Stimulated activated naive CD8-positive, alpha-beta T cell treated with anti-CD3 and anti-CD28 coated beads, Interleukin-15, Interleukin-2, amounts not matched to agents 100 ng/mL and 50 ng/mL, for 24 hours (primary cell): ENCODE results near the gene MYG1.

Experiments used
- H3K27ac Mint-ChIP-seq: one replicate; pipeline ENCODE4 v1.8.0; 2021; ENCODE audit warnings: mild to moderate bottlenecking, mixed read lengths
- H3K27me3 Mint-ChIP-seq: one replicate; pipeline ENCODE4 v1.8.0; 2021; ENCODE audit warnings: mixed read lengths
- H3K36me3 Mint-ChIP-seq: one replicate; pipeline ENCODE4 v1.8.0; 2021; ENCODE audit warnings: low read depth, mixed read lengths
- H3K4me1 Mint-ChIP-seq: one replicate; pipeline ENCODE4 v1.8.0; 2021; ENCODE audit warnings: low read depth, mixed read lengths
- H3K4me3 Mint-ChIP-seq: one replicate; pipeline ENCODE4 v1.8.0; 2021; ENCODE audit warnings: mild to moderate bottlenecking, mixed read lengths
- H3K9me3 Mint-ChIP-seq: one replicate; pipeline ENCODE4 v1.8.0; 2021; ENCODE audit warnings: mixed read lengths

The MYG1 gene

GRCh38 chr12:53299101-53299453, 418 bp upstream of the MYG1 start:
- Mint-ChIP-seq H3K36me3 (peaks cover 73% of the 10 kb centered on the region), H3K27me3 (no peaks in the 10 kb centered on the region), H3K4me3 (peak overlapping the region; percentile 99), H3K27ac (peak overlapping the region; percentile 99), H3K4me1 (peaks cover 87% of the 10 kb centered on the region), H3K9me3 (no peaks in the 10 kb centered on the region)

GRCh38 chr12:53300187-53300586, 692 bp downstream of the MYG1 start:
- Mint-ChIP-seq H3K9me3 (no peaks in the 10 kb centered on the region), H3K27me3 (no peaks in the 10 kb centered on the region), H3K36me3 (peaks cover 73% of the 10 kb centered on the region)

GRCh38 chr12:53302903-53303302, 3.4 kb downstream of the MYG1 start:
- Mint-ChIP-seq H3K27ac (peak overlapping the region; percentile 22), H3K4me3 (peak overlapping the region; percentile 39), H3K27me3 (no peaks in the 10 kb centered on the region), H3K36me3 (peaks cover 72% of the 10 kb centered on the region), H3K9me3 (no peaks in the 10 kb centered on the region), H3K4me1 (peaks cover 49% of the 10 kb centered on the region)

More at GRCh38 chr12:53300187-53300586, 692 bp downstream of the MYG1 start:
- Mint-ChIP-seq H3K4me1 (peaks cover 76% of the 10 kb centered on the region), H3K4me3 (peak overlapping the region; percentile 99), H3K27ac (peak overlapping the region; percentile 99)

- H3K4me1 Mint-ChIP-seq = peaks cover 10% of the 10 kb centered on the region
- H3K36me3 Mint-ChIP-seq = peaks cover 55% of the 10 kb centered on the region
- H3K27ac Mint-ChIP-seq = peak overlapping the region; percentile 41
- no peaks in the 10 kb centered on the region for H3K27me3 Mint-ChIP-seq
- H3K9me3 Mint-ChIP-seq = no peaks in the 10 kb centered on the region
- no peak overlapping the region for H3K4me3 Mint-ChIP-seq
These were observed 7.3 kb downstream of the MYG1 start for GRCh38 chr12:53306826-53307225.

GRCh38 chr12:53308276-53308675, 8.8 kb downstream of the MYG1 start:
- no peak overlapping the region for H3K27ac Mint-ChIP-seq
- no peaks in the 10 kb centered on the region for H3K9me3 Mint-ChIP-seq
- peaks cover 47% of the 10 kb centered on the region for H3K36me3 Mint-ChIP-seq
- H3K4me1 Mint-ChIP-seq = no peaks in the 10 kb centered on the region
- H3K4me3 Mint-ChIP-seq = no peak overlapping the region
- H3K27me3 Mint-ChIP-seq = no peaks in the 10 kb centered on the region

GRCh38 chr12:53313996-53314395, 14.5 kb downstream of the MYG1 start:
- Mint-ChIP-seq H3K27me3 (no peaks in the 10 kb centered on the region), H3K36me3 (peaks cover 56% of the 10 kb centered on the region), H3K9me3 (no peaks in the 10 kb centered on the region), H3K4me1 (peaks cover 4% of the 10 kb centered on the region), H3K27ac (no peak overlapping the region), H3K4me3 (no peak overlapping the region)

GRCh38 chr12:53320352-53321195, 21.1 kb downstream of the MYG1 start:
- Mint-ChIP-seq H3K27ac (peak overlapping the region; percentile 97), H3K36me3 (peaks cover 25% of the 10 kb centered on the region), H3K9me3 (no peaks in the 10 kb centered on the region), H3K4me1 (peaks cover 43% of the 10 kb centered on the region), H3K27me3 (no peaks in the 10 kb centered on the region), H3K4me3 (peak overlapping the region; percentile 94)

- Mint-ChIP-seq H3K27ac (peak overlapping the region; percentile 96), H3K4me3 (peak overlapping the region; percentile 87), H3K4me1 (peaks cover 47% of the 10 kb centered on the region)
These were observed 24.8 kb downstream of the MYG1 start for GRCh38 chr12:53324113-53324778.

GRCh38 chr12:53324779-53325510, 25.4 kb downstream of the MYG1 start:
- Mint-ChIP-seq H3K27ac (peak overlapping the region; percentile 96), H3K4me1 (peaks cover 44% of the 10 kb centered on the region), H3K27me3 (peaks cover 5% of the 10 kb centered on the region), H3K36me3 (peaks cover 4% of the 10 kb centered on the region), H3K9me3 (no peaks in the 10 kb centered on the region), H3K4me3 (peak overlapping the region; percentile 87)

More at GRCh38 chr12:53324113-53324778, 24.8 kb downstream of the MYG1 start:
- Mint-ChIP-seq H3K9me3 (no peaks in the 10 kb centered on the region), H3K27me3 (peaks cover 5% of the 10 kb centered on the region), H3K36me3 (peaks cover 5% of the 10 kb centered on the region)

- Mint-ChIP-seq H3K27ac (peak overlapping the region; percentile 82), H3K9me3 (no peaks in the 10 kb centered on the region), H3K4me3 (peak overlapping the region; percentile 87), H3K4me1 (peaks cover 38% of the 10 kb centered on the region), H3K27me3 (peaks cover 5% of the 10 kb centered on the region), H3K36me3 (peaks cover 4% of the 10 kb centered on the region)
These were observed 26.1 kb downstream of the MYG1 start for GRCh38 chr12:53325511-53326061.

- H3K36me3 Mint-ChIP-seq = no peaks in the 10 kb centered on the region
- H3K27me3 Mint-ChIP-seq = peaks cover 5% of the 10 kb centered on the region
- H3K4me1 Mint-ChIP-seq = peaks cover 27% of the 10 kb centered on the region
- H3K9me3 Mint-ChIP-seq = no peaks in the 10 kb centered on the region
- H3K4me3 Mint-ChIP-seq = peak overlapping the region; percentile 76
- H3K27ac Mint-ChIP-seq = peak overlapping the region; percentile 82
These were observed 27.1 kb downstream of the MYG1 start for GRCh38 chr12:53326460-53327185.

GRCh38 chr12:53327435-53328042, 28.0 kb downstream of the MYG1 start:
- Mint-ChIP-seq H3K27ac (no peak overlapping the region), H3K9me3 (no peaks in the 10 kb centered on the region), H3K36me3 (no peaks in the 10 kb centered on the region), H3K4me3 (no peak overlapping the region), H3K27me3 (peaks cover 13% of the 10 kb centered on the region), H3K4me1 (peaks cover 23% of the 10 kb centered on the region)

GRCh38 chr12:53328043-53328435, 28.5 kb downstream of the MYG1 start:
- peaks cover 14% of the 10 kb centered on the region for H3K27me3 Mint-ChIP-seq
- H3K27ac Mint-ChIP-seq = no peak overlapping the region
- no peak overlapping the region for H3K4me3 Mint-ChIP-seq
- no peaks in the 10 kb centered on the region for H3K36me3 Mint-ChIP-seq
- H3K4me1 Mint-ChIP-seq = peaks cover 20% of the 10 kb centered on the region
- H3K9me3 Mint-ChIP-seq = no peaks in the 10 kb centered on the region

- Mint-ChIP-seq H3K36me3 (no peaks in the 10 kb centered on the region), H3K4me1 (peaks cover 7% of the 10 kb centered on the region), H3K27ac (no peak overlapping the region), H3K9me3 (no peaks in the 10 kb centered on the region), H3K4me3 (no peak overlapping the region), H3K27me3 (peaks cover 31% of the 10 kb centered on the region)
These were observed 31.2 kb downstream of the MYG1 start for GRCh38 chr12:53330671-53331070.
